MCF 10A (cell line): ENCODE results near the gene DAO. TPM values are rescaled to one million over a fixed set of nuclear protein-coding genes. Genes with fewer than 3 reads are reported as not detected.
"Not testable (repeated sequence)": the region's sequence is repeated elsewhere in the genome, so short reads cannot be mapped to it uniquely, and the experiment has no call there.

Experiments
- BruUV-seq: library from RNA; stranded (reverse); fragments of 400-500 nt; replicated peaks from 2 replicates; lab custom pipeline; 2021; lab: Mats Ljungman, UMichigan
- CTCF ChIA-PET: fragments of 300-600 bp; sonication (Branson Sonifier 250); formaldehyde crosslinking; extraction: SDS; loops from one replicate; lab custom pipeline; 2021; ENCODE audit warnings: antibody characterized with exemption, inconsistent platforms; lab: Yijun Ruan, JAX
- POLR2A ChIA-PET: fragments of 300-600, 350-650 bp; sonication (Branson Sonifier 250); formaldehyde crosslinking; extraction: SDS; loops from one replicate; lab custom pipeline; 2020; ENCODE audit warnings: antibody characterized with exemption, inconsistent platforms; lab: Yijun Ruan, JAX
- DNase-seq: peaks from one replicate; pipeline ENCODE4 v3.0.0-alpha.2; 2018; ENCODE audit not compliant: unreplicated experiment
- H3K27ac Mint-ChIP-seq: one replicate; pipeline ENCODE4 v1.8.0; 2022; ENCODE audit warnings: mild to moderate bottlenecking, low read depth, mixed read lengths; ENCODE audit not compliant: unreplicated experiment
- H3K27me3 Mint-ChIP-seq: one replicate; pipeline ENCODE4 v1.8.0; 2022; ENCODE audit warnings: mixed read lengths; ENCODE audit not compliant: insufficient read depth, unreplicated experiment
- H3K36me3 Mint-ChIP-seq: one replicate; pipeline ENCODE4 v1.8.0; 2022; ENCODE audit warnings: mild to moderate bottlenecking, moderate library complexity, mixed read lengths; ENCODE audit not compliant: insufficient read depth, unreplicated experiment
- H3K4me1 Mint-ChIP-seq: one replicate; pipeline ENCODE4 v1.8.0; 2022; ENCODE audit warnings: mixed read lengths; ENCODE audit not compliant: insufficient read depth, unreplicated experiment
- H3K4me3 Mint-ChIP-seq: one replicate; pipeline ENCODE4 v1.8.0; 2022; ENCODE audit warnings: mild to moderate bottlenecking, moderate library complexity, mixed read lengths; ENCODE audit not compliant: unreplicated experiment
- H3K9me3 Mint-ChIP-seq: one replicate; pipeline ENCODE4 v1.8.0; 2022; ENCODE audit warnings: mixed read lengths; ENCODE audit not compliant: unreplicated experiment
- CTCF ChIP-seq: fragments of 200-600 bp; IDR thresholded peaks from one replicate; pipeline ENCODE4 v1.8.0; 2022; ENCODE audit warnings: antibody characterized with exemption, mild to moderate bottlenecking; ENCODE audit not compliant: unreplicated experiment
- intact Hi-C: fragments of 100-400 bp; cut with micrococcal nuclease; formaldehyde crosslinking; loops from 2 replicates; pipeline ENCODE4 v1.14.1; 2022
- total RNA-seq: library from RNA; stranded (reverse); gene quantifications from 2 replicates; pipeline ENCODE4 v1.2.3, GENCODE V29; 2022

The DAO gene
- total RNA-seq, 1 experiment from 2014 or later: not detected

- ChIA-PET POLR2A (interaction anchor here (1.3 kb wide), 1 partner anchor 24 kb away, joined by 5 read pairs; no protein-coding TSS in a partner anchor), CTCF (interaction anchor here (0.6 to 1.3 kb wide), 4 partner anchors 20 to 1347 kb away, joined by 3 to 6 read pairs (median 5); no protein-coding TSS in a partner anchor)
- Mint-ChIP-seq H3K4me1 (peaks cover 6% of the 10 kb centered on the region), H3K4me3 (no peak overlapping the region), H3K27ac (no peak overlapping the region), H3K27me3 (no peaks in the 10 kb centered on the region), H3K9me3 (peaks cover 7% of the 10 kb centered on the region), H3K36me3 (no peaks in the 10 kb centered on the region)
- no peak for TF ChIP-seq CTCF
- no TSS peak for BruUV-seq
- intact Hi-C loops: no loop called here
- no peak for DNase-seq
Measured at GRCh38 chr12:108861878-108862587, 17.9 kb upstream of the DAO start.

- TF ChIP-seq CTCF: no peak
- ChIA-PET CTCF (interaction anchor here (0.7 kb wide), 1 partner anchor 195 kb away, joined by 3 read pairs; no protein-coding TSS in a partner anchor), POLR2A (no interaction called here)
- Mint-ChIP-seq H3K36me3 (no peaks in the 10 kb centered on the region), H3K27me3 (no peaks in the 10 kb centered on the region), H3K4me3 (no peak overlapping the region), H3K4me1 (peaks cover 6% of the 10 kb centered on the region), H3K27ac (no peak overlapping the region), H3K9me3 (peaks cover 7% of the 10 kb centered on the region)
- no peak for DNase-seq
- BruUV-seq: no TSS peak
- intact Hi-C loops: no loop called here
Measured at GRCh38 chr12:108862588-108862959, 17.3 kb upstream of the DAO start.

- intact Hi-C loops: no loop called here
- peaks cover 7% of the 10 kb centered on the region for H3K9me3 Mint-ChIP-seq
- H3K4me3 Mint-ChIP-seq: no peak overlapping the region
- ChIA-PET POLR2A (no interaction called here), CTCF (interaction anchor here (0.6 kb wide), 1 partner anchor 131 kb away, joined by 3 read pairs; no protein-coding TSS in a partner anchor)
- H3K36me3 Mint-ChIP-seq: no peaks in the 10 kb centered on the region
- no peaks in the 10 kb centered on the region for H3K4me1 Mint-ChIP-seq
- no peak overlapping the region for H3K27ac Mint-ChIP-seq
- BruUV-seq: no TSS peak
- DNase-seq: no peak
- no peak for TF ChIP-seq CTCF
- no peaks in the 10 kb centered on the region for H3K27me3 Mint-ChIP-seq
Measured at GRCh38 chr12:108865169-108865568, 14.7 kb upstream of the DAO start.

GRCh38 chr12:108866083-108866482 is 13.8 kb upstream of the DAO start:
- POLR2A ChIA-PET, H3K27ac Mint-ChIP-seq, H3K9me3 Mint-ChIP-seq, DNase-seq, H3K4me1 Mint-ChIP-seq, H3K36me3 Mint-ChIP-seq, H3K27me3 Mint-ChIP-seq, BruUV-seq, H3K4me3 Mint-ChIP-seq, intact Hi-C loops: not testable (repeated sequence)
- CTCF ChIA-PET: interaction anchor here (0.6 kb wide), 1 partner anchor 131 kb away, joined by 3 read pairs; no protein-coding TSS in a partner anchor
